Measurements from ENCODE around the gene C10orf67. TPM values are rescaled to one million over a fixed set of nuclear protein-coding genes. Genes with fewer than 3 reads are reported as not detected.

The C10orf67 gene
- total and polyA plus RNA-seq, 2 donors (not counting 1 experiment from before 2014, with no cell fraction given): not detected

DNA sequence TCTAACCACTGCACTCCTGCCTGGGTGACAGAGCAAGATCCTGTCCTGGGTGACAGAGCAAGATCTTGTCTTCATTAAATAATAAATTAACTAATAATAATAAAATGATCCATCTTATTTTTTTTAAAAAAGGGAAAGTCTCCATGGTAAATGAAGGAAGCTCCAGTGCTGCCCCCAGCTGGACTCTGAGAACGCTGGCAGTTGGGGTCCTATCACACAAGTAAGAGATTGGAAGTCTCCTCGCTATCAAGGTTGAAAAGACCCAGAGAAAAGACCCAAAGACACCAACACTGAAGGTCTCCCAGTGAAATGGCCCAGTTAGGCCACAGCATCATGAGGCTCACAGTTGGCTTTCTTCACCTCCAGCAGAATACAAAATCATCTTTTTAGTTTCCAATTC lies 13.8 kb upstream of the C10orf67 start:
- 100% methylated on average over 2 of the region's 2 CpGs for WGBS (ENCODE audit: insufficient coverage)
- no peak overlapping the region for H3K9ac ChIP-seq (ENCODE audit: low read length)
- H3K27ac ChIP-seq (ENCODE audit: low read length in 2 of 2): no peak overlapping the region
- Mint-ChIP-seq H3K27me3 (peaks cover 27% of the 10 kb centered on the region), H3K9me3 (ENCODE audit: insufficient read depth) (no peaks in the 10 kb centered on the region), H3K4me3 (no peak overlapping the region), H3K27ac (no peak overlapping the region), H3K4me1 (peaks cover 9% of the 10 kb centered on the region)
- no peak overlapping the region for H2AFZ ChIP-seq (ENCODE audit: insufficient read depth, low read depth, low read length, poor library complexity, severe bottlenecking)
- H3K4me3 ChIP-seq (ENCODE audit: control extremely low read depth in 1 of 5, extremely low read depth in 1 of 5, insufficient read depth in 1 of 5, low read depth in 2 of 5, low read length in 4 of 5): no peak overlapping the region
- ChIA-PET CTCF (no interaction called here), POLR2A (no interaction called here)
- H3K4me2 ChIP-seq (replicated peaks; ENCODE audit: low read depth, low read length, poor library complexity, severe bottlenecking): no peak overlapping the region
- peaks cover 0 to 15% (median 7%) of the 10 kb centered on the region in 4 experiments for H3K27me3 ChIP-seq (replicated peaks in 1 of 4; ENCODE audit: control extremely low read depth in 1 of 4, control insufficient read depth in 3 of 4, insufficient read depth in 4 of 4, low read length in 3 of 4)
- H4K20me1 ChIP-seq (ENCODE audit: control insufficient read depth, insufficient read depth, low read length, poor library complexity, severe bottlenecking): no peaks in the 10 kb centered on the region
- no peaks in the 10 kb centered on the region for H3K36me3 ChIP-seq (replicated peaks in 1 of 2; ENCODE audit: control extremely low read depth in 1 of 2, control insufficient read depth in 1 of 2, extremely low read depth in 1 of 2, insufficient read depth in 2 of 2, low read length in 1 of 2)
- H3K79me2 ChIP-seq (ENCODE audit: control insufficient read depth, insufficient read depth, low read length): no peaks in the 10 kb centered on the region
- H3K4me1 ChIP-seq (ENCODE audit: control insufficient read depth in 2 of 2, insufficient read depth in 2 of 2, low read length in 2 of 2): peaks cover 7 to 13% of the 10 kb centered on the region in 2 donors
- intact Hi-C loops (cut with micrococcal nuclease): no loop called here
- DNase-seq: no peak
- peaks cover 0 to 4% (median 1%) of the 10 kb centered on the region in 3 donors for H3K9me3 ChIP-seq (ENCODE audit: control extremely low read depth in 1 of 3, control insufficient read depth in 2 of 3, insufficient read depth in 1 of 3, low read length in 2 of 3)
- ATAC-seq (ENCODE audit: low read depth): no peak
- TF ChIP-seq, protein P1, sequence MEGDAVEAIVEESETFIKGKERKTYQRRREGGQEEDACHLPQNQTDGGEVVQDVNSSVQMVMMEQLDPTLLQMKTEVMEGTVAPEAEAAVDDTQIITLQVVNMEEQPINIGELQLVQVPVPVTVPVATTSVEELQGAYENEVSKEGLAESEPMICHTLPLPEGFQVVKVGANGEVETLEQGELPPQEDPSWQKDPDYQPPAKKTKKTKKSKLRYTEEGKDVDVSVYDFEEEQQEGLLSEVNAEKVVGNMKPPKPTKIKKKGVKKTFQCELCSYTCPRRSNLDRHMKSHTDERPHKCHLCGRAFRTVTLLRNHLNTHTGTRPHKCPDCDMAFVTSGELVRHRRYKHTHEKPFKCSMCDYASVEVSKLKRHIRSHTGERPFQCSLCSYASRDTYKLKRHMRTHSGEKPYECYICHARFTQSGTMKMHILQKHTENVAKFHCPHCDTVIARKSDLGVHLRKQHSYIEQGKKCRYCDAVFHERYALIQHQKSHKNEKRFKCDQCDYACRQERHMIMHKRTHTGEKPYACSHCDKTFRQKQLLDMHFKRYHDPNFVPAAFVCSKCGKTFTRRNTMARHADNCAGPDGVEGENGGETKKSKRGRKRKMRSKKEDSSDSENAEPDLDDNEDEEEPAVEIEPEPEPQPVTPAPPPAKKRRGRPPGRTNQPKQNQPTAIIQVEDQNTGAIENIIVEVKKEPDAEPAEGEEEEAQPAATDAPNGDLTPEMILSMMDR (IDR thresholded peaks at IDR 0.05): no peak
- no peak for TF ChIP-seq EZH2 (IDR thresholded peaks at IDR 0.05; ENCODE audit: borderline replicate concordance, insufficient read depth, low read depth, low read length, poor library complexity, severe bottlenecking)

DNA sequence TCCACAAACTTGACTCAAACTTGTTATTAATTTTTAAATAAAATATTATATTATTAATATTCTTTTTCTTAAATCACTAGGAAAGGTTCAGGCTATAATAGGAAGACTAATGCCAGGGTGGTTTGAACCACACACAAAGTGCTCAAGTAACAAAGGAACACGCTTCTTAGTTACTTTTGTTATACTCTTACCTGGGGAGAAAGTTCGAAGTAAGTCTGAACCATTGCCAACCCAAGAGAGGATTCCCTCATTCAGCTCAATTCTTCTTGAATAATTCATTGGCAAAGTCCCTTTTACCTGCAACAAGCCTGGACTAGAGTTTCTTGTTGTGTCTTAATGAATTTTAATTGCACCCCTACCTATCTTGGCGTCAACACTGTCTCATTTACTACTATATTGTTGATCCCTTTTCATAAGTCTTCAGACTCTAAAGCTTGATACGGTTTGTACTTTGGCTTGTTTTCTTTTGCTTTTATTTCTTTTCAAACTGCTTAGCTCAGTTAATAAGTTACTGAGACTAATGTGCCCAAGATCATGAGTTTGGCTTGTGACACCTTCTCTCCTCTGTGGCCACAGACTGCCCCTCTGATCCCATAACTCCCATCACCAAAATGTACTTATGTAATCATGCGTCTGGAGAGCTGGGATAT lies 10.2 kb upstream of the C10orf67 start:
- WGBS (ENCODE audit: insufficient coverage): no CpG with 5 or more reads among the region's 5 CpGs
- Histone ChIP-seq H4K20me1 (ENCODE audit: control insufficient read depth, insufficient read depth, low read length, poor library complexity, severe bottlenecking) (no peaks in the 10 kb centered on the region), H2AFZ (ENCODE audit: insufficient read depth, low read depth, low read length, poor library complexity, severe bottlenecking) (no peak overlapping the region), H3K4me3 (ENCODE audit: control extremely low read depth in 1 of 5, extremely low read depth in 1 of 5, insufficient read depth in 1 of 5, low read depth in 2 of 5, low read length in 4 of 5) (no peak overlapping the region), H3K79me2 (ENCODE audit: control insufficient read depth, insufficient read depth, low read length) (no peaks in the 10 kb centered on the region), H3K9me3 (ENCODE audit: control extremely low read depth in 1 of 3, control insufficient read depth in 2 of 3, insufficient read depth in 1 of 3, low read length in 2 of 3) (no peaks in the 10 kb centered on the region), H3K4me1 (ENCODE audit: control insufficient read depth in 2 of 2, insufficient read depth in 2 of 2, low read length in 2 of 2) (no peaks in the 10 kb centered on the region), H3K36me3 (replicated peaks in 1 of 2; ENCODE audit: control extremely low read depth in 1 of 2, control insufficient read depth in 1 of 2, extremely low read depth in 1 of 2, insufficient read depth in 2 of 2, low read length in 1 of 2) (no peaks in the 10 kb centered on the region), H3K9ac (ENCODE audit: low read length) (no peak overlapping the region), H3K4me2 (replicated peaks; ENCODE audit: low read depth, low read length, poor library complexity, severe bottlenecking) (no peak overlapping the region), H3K27ac (ENCODE audit: low read length in 2 of 2) (no peak overlapping the region), H3K27me3 (replicated peaks in 1 of 4; ENCODE audit: control extremely low read depth in 1 of 4, control insufficient read depth in 3 of 4, insufficient read depth in 4 of 4, low read length in 3 of 4) (peaks cover 0 to 7% (median 1%) of the 10 kb centered on the region in 4 experiments)
- intact Hi-C loops (cut with micrococcal nuclease): no loop called here
- Mint-ChIP-seq H3K4me3 (no peak overlapping the region), H3K9me3 (ENCODE audit: insufficient read depth) (no peaks in the 10 kb centered on the region), H3K4me1 (no peaks in the 10 kb centered on the region), H3K27ac (no peak overlapping the region), H3K27me3 (peaks cover 24% of the 10 kb centered on the region)
- ChIA-PET CTCF (no interaction called here), POLR2A (no interaction called here)
- ATAC-seq (ENCODE audit: low read depth) (no peak), DNase-seq (no peak)
- no peak for TF ChIP-seq EZH2 (IDR thresholded peaks at IDR 0.05; ENCODE audit: borderline replicate concordance, insufficient read depth, low read depth, low read length, poor library complexity, severe bottlenecking)
- TF ChIP-seq, protein P1 (IDR thresholded peaks at IDR 0.05): no peak
